Parathyroid adenoma (tissue), 2 donors: ENCODE measurements around the gene ZBTB7B.

ENCODE experiments used
- H2AFZ ChIP-seq: fragments of 300-600 bp; sonication (generic); one replicate; pipeline ENCODE4 v1.7.0; 2017; ENCODE audit warnings: antibody characterized with exemption, mild to moderate bottlenecking
- H3K27ac ChIP-seq: fragments of 300-600 bp; sonication (generic); one replicate; pipeline ENCODE4 v1.7.0; 2017
- H3K27me3 ChIP-seq: fragments of 300-600 bp; sonication (generic); one replicate; pipeline ENCODE4 v1.7.0; 2017; ENCODE audit warnings: low read length; ENCODE audit not compliant: control insufficient read depth, insufficient read depth
- H3K36me3 ChIP-seq: fragments of 300-600 bp; sonication (generic); one replicate; pipeline ENCODE4 v1.7.0; 2017; ENCODE audit warnings: low read length; ENCODE audit not compliant: control insufficient read depth, insufficient read depth
- H3K4me1 ChIP-seq: fragments of 300-600 bp; sonication (generic); one replicate; pipeline ENCODE4 v1.7.0; 2017; ENCODE audit warnings: control low read depth
- H3K4me2 ChIP-seq: fragments of 300-600 bp; sonication (generic); one replicate; pipeline ENCODE4 v1.7.0; 2017; ENCODE audit warnings: low read length
- H3K4me3 ChIP-seq: fragments of 300-600 bp; sonication (generic); one replicate; pipeline ENCODE4 v1.7.0; 2017; ENCODE audit warnings: low read depth, low read length
- H3K79me2 ChIP-seq: fragments of 300-600 bp; sonication (generic); one replicate; pipeline ENCODE4 v1.7.0; 2017; ENCODE audit warnings: control low read depth
- H3K9ac ChIP-seq: fragments of 300-600 bp; sonication (generic); one replicate; pipeline ENCODE4 v1.7.0; 2017; ENCODE audit warnings: mild to moderate bottlenecking
- H3K9me3 ChIP-seq: fragments of 300-600 bp; sonication (generic); one replicate; pipeline ENCODE4 v1.7.0; 2017; ENCODE audit warnings: low read length; ENCODE audit not compliant: control insufficient read depth
- TF ChIP-seq, protein P1 (sequence below): fragments of 300-600 bp; sonication (generic); IDR thresholded peaks from one replicate; pipeline ENCODE4 v1.7.0; 2017; ENCODE audit warnings: antibody characterized with exemption, mild to moderate bottlenecking
- donor health status: primary hyperparathyroidism.

The ZBTB7B gene

GRCh38 chr1:155038602-155039307, 36.2 kb downstream of the ZBTB7B start:
- H3K27me3 ChIP-seq, result no peaks in the 10 kb centered on the region
- H3K36me3 ChIP-seq, result no peaks in the 10 kb centered on the region
- H3K79me2 ChIP-seq, result no peaks in the 10 kb centered on the region
- H3K4me2 ChIP-seq, result no peak overlapping the region
- H3K9ac ChIP-seq, result no peak overlapping the region
- H3K4me1 ChIP-seq, result no peaks in the 10 kb centered on the region
- H2AFZ ChIP-seq, result no peak overlapping the region
- no peak overlapping the region for H3K4me3 ChIP-seq
- TF ChIP-seq, protein P1, sequence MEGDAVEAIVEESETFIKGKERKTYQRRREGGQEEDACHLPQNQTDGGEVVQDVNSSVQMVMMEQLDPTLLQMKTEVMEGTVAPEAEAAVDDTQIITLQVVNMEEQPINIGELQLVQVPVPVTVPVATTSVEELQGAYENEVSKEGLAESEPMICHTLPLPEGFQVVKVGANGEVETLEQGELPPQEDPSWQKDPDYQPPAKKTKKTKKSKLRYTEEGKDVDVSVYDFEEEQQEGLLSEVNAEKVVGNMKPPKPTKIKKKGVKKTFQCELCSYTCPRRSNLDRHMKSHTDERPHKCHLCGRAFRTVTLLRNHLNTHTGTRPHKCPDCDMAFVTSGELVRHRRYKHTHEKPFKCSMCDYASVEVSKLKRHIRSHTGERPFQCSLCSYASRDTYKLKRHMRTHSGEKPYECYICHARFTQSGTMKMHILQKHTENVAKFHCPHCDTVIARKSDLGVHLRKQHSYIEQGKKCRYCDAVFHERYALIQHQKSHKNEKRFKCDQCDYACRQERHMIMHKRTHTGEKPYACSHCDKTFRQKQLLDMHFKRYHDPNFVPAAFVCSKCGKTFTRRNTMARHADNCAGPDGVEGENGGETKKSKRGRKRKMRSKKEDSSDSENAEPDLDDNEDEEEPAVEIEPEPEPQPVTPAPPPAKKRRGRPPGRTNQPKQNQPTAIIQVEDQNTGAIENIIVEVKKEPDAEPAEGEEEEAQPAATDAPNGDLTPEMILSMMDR, result no peak
- no peak overlapping the region for H3K27ac ChIP-seq
- no peaks in the 10 kb centered on the region for H3K9me3 ChIP-seq

DNA sequence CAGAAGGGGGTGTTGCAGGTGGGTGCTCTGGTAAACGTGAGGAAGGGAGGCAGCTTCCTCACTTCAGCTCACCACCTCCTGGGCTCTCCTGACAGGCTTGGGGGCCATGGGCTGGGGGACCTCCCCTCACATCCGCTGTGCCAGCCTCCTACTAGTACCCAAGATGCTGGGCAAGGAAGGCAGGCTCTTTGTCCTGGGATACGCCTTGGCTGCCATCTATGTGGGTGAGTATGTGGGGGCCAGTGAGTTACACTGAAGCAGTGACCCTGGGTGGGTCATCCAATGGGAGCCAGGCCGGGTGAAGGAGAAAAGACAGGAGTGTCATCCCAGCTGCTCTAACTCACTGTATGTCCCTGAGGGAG, 36.7 kb downstream of the ZBTB7B start:
- Histone ChIP-seq H3K9ac (no peak overlapping the region), H3K4me2 (no peak overlapping the region), H3K4me1 (no peaks in the 10 kb centered on the region), H3K36me3 (no peaks in the 10 kb centered on the region), H3K27me3 (no peaks in the 10 kb centered on the region), H3K4me3 (no peak overlapping the region), H3K9me3 (no peaks in the 10 kb centered on the region), H3K79me2 (no peaks in the 10 kb centered on the region), H3K27ac (no peak overlapping the region), H2AFZ (no peak overlapping the region)
- TF ChIP-seq, protein P1, result no peak

DNA sequence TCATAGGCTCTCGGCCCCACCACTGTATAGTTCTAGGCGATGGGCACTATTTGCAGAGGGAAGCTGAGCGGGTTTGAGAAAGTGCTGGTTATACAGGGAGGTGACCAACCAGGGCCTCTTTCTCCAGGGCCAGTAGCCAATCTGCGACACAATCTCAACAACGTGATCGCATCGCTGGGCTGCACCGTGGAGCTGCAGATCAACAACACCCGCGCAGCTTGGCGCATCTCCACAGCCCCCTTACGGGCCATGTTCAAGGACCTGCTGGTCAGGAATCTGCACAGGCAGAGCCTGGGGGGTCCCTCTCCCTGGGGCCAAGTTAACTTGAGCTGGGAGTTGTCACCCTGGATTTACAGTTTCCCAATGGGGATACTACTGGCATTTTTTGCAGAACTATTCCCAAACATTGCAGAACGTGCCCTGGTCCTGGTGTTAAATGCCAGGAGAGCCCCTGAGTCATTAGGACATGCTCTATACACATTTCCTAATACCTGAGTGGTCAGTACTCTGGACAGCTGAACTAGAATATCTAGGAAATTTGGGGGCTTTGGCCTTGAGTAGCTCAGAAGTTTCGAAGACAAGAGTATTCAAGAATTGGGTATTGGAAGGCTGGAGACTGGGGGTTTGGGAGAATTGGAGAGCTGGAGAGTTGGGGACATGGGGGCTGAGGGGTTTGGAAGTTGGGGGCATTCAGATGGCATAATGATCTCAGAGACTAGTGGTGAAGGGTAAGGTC, 37.9 kb downstream of the ZBTB7B start:
- Histone ChIP-seq H2AFZ (no peak overlapping the region), H3K9me3 (no peaks in the 10 kb centered on the region), H3K79me2 (no peaks in the 10 kb centered on the region), H3K4me3 (no peak overlapping the region), H3K4me2 (no peak overlapping the region), H3K27me3 (no peaks in the 10 kb centered on the region), H3K4me1 (no peaks in the 10 kb centered on the region), H3K36me3 (no peaks in the 10 kb centered on the region), H3K9ac (no peak overlapping the region), H3K27ac (no peak overlapping the region)
- TF ChIP-seq, protein P1, result no peak

DNA sequence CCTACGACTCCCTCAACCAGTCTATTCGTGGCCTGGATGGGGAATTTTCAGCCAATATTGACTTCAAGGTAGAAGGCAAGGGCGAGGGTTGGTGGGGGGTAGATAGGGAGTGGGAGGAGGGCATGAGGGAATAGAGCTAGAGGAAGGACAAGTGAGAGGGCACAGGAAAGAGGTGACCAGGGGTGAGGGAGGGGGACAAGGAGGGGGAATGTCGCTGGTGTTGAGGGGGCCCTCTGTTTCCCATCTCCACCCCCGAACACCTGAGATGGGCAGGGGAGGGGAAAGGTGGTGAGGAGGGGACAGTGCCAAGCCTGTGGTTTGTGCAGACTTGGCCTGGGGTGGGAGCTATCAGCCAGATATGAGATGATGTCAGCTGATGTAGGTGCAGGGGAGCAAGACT, 40.2 kb downstream of the ZBTB7B start:
- no peak overlapping the region for H3K9ac ChIP-seq
- H2AFZ ChIP-seq, result no peak overlapping the region
- TF ChIP-seq, protein P1, result no peak
- H3K4me1 ChIP-seq, result no peaks in the 10 kb centered on the region
- H3K27ac ChIP-seq, result no peak overlapping the region
- no peaks in the 10 kb centered on the region for H3K9me3 ChIP-seq
- H3K4me2 ChIP-seq, result no peak overlapping the region
- H3K27me3 ChIP-seq, result no peaks in the 10 kb centered on the region
- no peak overlapping the region for H3K4me3 ChIP-seq
- no peaks in the 10 kb centered on the region for H3K79me2 ChIP-seq
- no peaks in the 10 kb centered on the region for H3K36me3 ChIP-seq

GRCh38 chr1:155043301-155043702, 40.7 kb downstream of the ZBTB7B start:
- Histone ChIP-seq H3K4me3 (no peak overlapping the region), H3K9me3 (no peaks in the 10 kb centered on the region), H3K4me2 (no peak overlapping the region), H3K27ac (no peak overlapping the region), H3K27me3 (no peaks in the 10 kb centered on the region), H2AFZ (no peak overlapping the region), H3K4me1 (no peaks in the 10 kb centered on the region), H3K79me2 (no peaks in the 10 kb centered on the region), H3K36me3 (no peaks in the 10 kb centered on the region), H3K9ac (no peak overlapping the region)
- TF ChIP-seq, protein P1, result no peak
